Measurements from ENCODE around the gene ETNK2. TPM values are rescaled to one million over a fixed set of nuclear protein-coding genes. Genes with fewer than 3 reads are reported as not detected.
A peak's percentile ranks its signal among the peaks of the same experiment; 100 is the strongest.

The ETNK2 gene
- total RNA-seq, 1 experiment from 2014 or later = 9.4 TPM

DNA sequence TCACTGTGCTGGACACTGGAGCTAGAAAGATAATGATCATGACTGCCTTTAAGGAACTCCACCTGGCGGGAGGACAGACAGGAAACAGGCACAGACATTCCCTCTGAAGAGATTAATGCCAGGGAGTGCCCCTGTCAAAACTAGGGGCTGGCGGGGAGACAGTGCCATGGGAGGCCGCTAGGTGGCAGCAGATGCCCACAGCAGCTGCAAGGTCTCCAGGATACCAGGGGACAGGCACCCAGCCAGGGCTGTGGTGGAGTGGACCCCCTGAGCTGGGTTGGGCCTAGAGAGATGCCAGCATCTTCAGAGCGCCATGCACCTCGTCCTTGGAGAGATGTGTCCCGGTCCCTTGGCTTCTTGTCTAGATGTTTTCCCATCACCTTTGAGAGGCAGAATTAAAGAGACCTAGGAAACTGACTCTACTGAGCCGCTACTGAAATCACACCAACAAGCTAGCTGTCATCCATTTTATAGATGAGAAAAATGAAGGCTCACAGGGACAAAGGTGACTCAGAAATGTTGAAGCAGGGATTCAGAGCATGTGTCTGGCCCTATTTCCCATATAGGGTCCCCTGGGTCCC is 10.7 kb upstream of the ETNK2 start:
- Histone ChIP-seq H3K4me1 (no peaks in the 10 kb centered on the region), H3K27ac (no peak overlapping the region), H3K9me3 (replicated peaks) (no peaks in the 10 kb centered on the region; the same call in 1 of the 2 replicates), H3K36me3 (no peaks in the 10 kb centered on the region), H3K4me3 (no peak overlapping the region), H3K27me3 (no peaks in the 10 kb centered on the region; the same call in 1 of the 2 replicates)
- DNase-seq = peak; percentile 76 to 89

DNA sequence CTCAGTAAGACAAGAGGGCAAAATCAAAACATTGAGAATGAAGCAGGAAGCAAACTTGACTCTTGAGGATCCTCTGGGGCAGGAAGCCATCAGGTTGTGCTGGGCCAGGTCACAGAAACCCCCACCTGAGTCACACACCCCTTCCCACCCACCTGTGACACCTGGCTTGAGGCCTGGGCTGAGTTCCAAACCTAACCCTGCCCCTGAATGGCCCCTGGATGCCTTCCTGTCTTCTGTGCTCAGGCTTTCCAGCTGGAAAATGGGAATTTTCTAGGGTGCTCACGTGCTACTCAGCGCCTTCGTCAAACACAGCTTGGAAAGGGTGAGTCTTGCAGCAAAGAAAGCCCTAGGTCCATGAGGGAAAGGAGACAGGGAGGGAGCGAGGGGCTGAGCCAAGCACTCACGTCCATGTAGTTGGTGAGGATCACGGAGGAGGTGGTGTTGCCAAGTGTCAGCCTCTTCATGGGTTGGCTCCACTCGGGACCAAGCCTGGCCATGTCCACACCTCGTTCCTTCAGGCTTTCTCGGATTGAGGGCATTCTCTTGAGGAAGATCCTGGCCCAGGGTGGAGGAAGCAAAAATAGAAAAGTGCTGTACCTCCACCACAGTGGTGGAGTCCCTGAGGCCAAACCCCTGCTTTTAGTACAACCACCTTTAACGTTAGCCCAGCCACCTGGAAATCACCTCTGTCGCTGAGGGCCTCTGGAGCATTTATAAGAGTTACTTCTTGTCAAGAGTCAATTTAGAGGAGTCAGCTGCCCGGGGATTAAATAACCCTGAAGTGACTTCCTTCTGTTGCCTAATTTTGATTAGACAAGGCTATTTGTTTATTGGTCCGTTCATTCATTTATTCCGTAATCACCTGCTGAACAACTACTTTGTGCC is 10.0 kb upstream of the ETNK2 start:
- Histone ChIP-seq H3K4me1 (no peaks in the 10 kb centered on the region), H3K4me3 (no peak overlapping the region), H3K9me3 (replicated peaks) (no peaks in the 10 kb centered on the region), H3K36me3 (no peaks in the 10 kb centered on the region), H3K27ac (no peak overlapping the region), H3K27me3 (no peaks in the 10 kb centered on the region; the same call in 1 of the 2 replicates)
- no peak for DNase-seq

DNA sequence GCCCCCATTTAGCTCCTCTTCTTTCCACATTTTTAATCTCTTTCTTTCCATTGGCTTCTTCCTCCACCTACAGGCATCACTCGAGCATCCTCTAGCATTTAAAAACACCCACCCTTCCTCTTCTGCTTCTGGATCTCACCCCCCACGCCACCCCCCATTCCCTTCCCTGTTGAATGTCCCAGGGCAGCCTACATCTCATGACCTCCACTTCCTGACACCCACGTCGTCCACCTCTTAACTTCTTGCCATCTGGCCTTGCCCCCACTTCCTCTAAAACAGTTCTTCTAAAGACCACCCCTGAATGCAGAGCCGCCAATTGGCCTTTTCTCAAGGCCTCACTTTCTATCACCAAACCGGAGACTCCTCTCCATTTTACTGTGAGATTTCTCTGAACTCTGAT is 6.1 kb upstream of the ETNK2 start:
- H3K4me3 ChIP-seq = no peak overlapping the region
- H3K36me3 ChIP-seq = no peaks in the 10 kb centered on the region
- H3K27me3 ChIP-seq = no peaks in the 10 kb centered on the region; the same call in 1 of the 2 replicates
- H3K27ac ChIP-seq = no peak overlapping the region
- no peak for DNase-seq
- H3K4me1 ChIP-seq = no peaks in the 10 kb centered on the region
- no peaks in the 10 kb centered on the region for H3K9me3 ChIP-seq (replicated peaks)

DNA sequence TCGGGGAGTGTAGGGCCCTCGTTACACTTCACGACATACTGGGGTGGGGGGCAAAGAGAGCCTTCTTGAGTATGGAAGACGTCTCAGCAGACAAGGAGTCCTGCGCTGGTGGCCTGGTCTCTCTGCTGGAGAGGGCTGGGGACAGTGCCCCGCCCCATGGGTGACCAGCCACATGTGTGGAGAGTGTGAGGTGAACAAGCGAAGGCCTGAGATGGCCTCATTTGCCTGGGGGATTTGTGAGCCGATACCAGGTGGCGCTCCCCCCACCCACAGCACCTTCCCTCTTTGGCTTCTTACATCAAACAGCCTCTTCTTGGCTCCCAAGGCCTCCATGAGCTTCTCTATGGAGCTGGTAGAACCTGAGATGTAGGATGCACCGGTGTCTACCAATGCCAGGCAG is 4.0 kb upstream of the ETNK2 start:
- Histone ChIP-seq H3K27me3 (no peaks in the 10 kb centered on the region; the same call in 1 of the 2 replicates), H3K4me1 (no peaks in the 10 kb centered on the region; the same call in 1 of the 2 replicates), H3K4me3 (no peak overlapping the region), H3K36me3 (no peaks in the 10 kb centered on the region), H3K27ac (no peak overlapping the region), H3K9me3 (replicated peaks) (no peaks in the 10 kb centered on the region)
- DNase-seq = no peak

DNA sequence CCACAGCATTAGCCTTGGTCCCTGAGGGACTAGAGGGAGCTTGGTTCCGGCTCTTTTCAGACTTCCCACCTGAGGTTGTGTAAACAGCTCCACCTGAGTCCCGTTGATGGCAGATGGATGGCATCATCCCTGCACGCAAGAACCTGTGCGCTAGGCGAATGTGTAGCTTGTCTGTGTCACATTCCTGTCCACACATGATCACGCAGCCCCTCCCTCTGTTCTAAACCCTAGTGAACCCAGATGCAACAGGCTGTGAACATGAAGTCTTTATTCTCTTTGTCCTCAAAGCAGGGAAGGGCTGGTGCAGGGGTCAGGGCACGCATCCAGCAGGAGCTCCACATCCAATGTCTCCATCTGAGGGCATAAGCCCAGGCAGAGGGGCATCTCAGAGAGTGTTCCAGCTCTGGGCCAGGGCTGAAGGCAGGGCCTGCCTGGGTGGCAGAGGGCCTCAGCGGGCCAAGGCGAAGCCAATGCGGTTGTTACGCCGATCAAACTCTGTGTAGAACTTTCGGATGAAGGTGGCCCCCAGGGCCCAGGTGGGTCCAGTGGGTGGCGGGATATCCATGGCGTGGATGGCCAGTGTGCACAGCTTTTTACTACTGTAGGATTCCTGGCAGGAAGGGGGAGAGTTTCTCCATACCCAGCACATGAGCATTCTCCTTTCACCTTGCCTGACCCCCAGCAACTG is 2.9 kb upstream of the ETNK2 start:
- no peak overlapping the region for H3K4me3 ChIP-seq

DNA sequence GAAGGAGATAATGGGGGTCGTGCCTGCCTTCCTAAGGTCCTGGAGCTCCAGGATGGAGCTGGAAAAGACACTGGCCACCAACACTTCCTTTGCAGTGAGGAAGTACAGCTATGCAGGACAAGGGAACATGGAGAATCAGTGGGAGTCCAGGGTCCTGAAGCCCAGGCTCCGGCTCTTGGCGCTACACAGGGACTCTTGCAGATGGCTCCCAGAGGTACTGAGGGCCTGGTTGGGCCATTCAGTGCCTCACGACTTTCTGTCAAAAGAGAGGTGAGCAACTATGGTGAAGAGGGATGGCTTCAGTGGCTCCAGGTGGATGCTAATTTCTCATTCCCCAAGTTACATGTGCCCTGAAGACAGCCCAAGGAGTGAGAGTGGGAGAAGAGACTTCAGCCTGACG is 1.8 kb upstream of the ETNK2 start:
- Histone ChIP-seq H3K4me1 (no peaks in the 10 kb centered on the region; the same call in 1 of the 2 replicates), H3K4me3 (no peak overlapping the region), H3K36me3 (no peaks in the 10 kb centered on the region), H3K27me3 (no peaks in the 10 kb centered on the region), H3K9me3 (replicated peaks) (no peaks in the 10 kb centered on the region), H3K27ac (no peak overlapping the region)
- no peak for DNase-seq

More for the DNA sequence above, 2.9 kb upstream of the ETNK2 start:
- no peaks in the 10 kb centered on the region for H3K36me3 ChIP-seq
- DNase-seq = no peak
- no peaks in the 10 kb centered on the region for H3K9me3 ChIP-seq (replicated peaks)
- no peaks in the 10 kb centered on the region; the same call in 1 of the 2 replicates for H3K4me1 ChIP-seq
- H3K27ac ChIP-seq = no peak overlapping the region
- no peaks in the 10 kb centered on the region; the same call in 1 of the 2 replicates for H3K27me3 ChIP-seq

DNA sequence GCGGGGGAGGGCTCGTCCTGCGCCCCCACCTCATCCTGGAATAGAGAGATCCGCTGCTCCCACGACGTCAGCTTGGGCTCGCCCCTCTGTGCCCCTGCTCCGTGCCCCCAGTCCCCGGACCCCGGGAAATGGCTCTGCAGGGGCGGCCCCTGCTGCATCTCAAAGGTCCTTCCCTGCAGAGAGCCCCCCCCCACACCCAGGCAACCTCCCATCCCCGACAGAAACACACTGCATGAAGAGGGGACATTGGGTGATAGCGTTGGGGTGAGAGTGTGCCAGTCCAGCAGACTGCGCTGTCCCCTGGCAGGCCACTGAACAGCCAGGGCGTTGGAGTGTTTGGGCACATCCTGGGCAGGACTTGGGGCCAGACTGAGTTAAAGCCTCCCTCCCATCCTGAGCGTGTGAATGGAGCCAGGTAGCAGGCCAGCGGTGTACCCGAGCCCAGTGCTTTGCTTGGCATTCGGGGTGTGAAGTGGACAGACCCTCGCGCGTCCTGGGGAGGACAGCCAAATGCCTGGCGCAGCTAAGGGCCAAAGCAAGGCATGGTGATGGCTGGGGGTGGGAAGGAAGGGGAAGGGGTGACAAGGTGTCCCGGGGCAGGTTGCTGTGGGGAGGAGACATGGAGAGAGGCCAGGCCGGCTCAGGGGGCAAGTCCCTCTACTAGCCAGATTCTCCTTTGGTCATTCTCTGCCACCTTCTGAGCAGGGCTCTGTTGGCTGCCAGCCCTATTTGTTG is 633 bp upstream of the ETNK2 start:
- H3K9me3 ChIP-seq (replicated peaks) = no peaks in the 10 kb centered on the region
- no peaks in the 10 kb centered on the region for H3K27me3 ChIP-seq
- H3K4me3 ChIP-seq = peak overlapping the region; percentile 73
- no peaks in the 10 kb centered on the region for H3K36me3 ChIP-seq
- no peak for DNase-seq
- no peak overlapping the region for H3K27ac ChIP-seq
- no peaks in the 10 kb centered on the region; the same call in 1 of the 2 replicates for H3K4me1 ChIP-seq

DNA sequence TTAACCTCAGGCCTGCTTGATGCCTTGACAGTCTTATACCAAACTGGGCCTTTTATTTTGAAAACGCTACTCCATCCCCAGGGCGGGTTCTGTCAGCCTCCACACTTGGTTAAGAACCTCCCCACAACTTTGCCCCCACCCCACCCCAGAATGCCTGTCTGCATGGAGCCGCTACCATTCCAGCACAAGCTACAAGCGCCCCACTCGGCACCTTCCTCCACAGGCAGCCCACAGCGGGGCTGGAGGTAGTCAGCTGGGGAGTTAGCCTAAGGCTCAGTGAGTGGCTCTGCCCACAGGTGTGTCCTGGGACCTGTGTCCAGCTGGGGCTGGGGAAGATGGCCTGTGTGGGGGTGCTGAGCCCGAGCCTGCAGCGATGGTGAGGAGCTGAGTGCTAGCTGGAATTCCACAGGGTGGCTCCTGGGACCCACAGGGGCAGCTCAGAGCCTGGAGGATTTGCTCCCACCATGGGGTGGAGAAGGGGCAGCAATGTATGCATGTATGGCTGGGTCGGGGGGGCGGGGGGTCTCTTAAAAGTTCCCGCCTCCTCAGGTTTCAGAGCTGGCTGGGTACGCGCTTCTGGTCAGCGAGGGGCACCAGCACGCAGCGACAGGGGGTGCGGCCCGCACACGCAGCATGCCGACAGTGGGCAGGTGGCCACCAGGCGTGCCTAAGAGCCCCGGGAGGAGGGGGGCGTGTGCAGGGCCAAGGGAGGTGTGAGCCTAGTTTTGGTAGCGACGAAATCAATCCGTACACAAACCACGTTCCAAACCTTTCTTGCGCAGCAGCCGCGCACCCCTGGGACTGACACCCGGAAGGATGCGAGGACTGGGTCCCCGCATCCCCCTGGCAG is 917 bp downstream of the ETNK2 start:
- peak; percentile 35 to 44 for DNase-seq
- no peak overlapping the region for H3K27ac ChIP-seq

DNA sequence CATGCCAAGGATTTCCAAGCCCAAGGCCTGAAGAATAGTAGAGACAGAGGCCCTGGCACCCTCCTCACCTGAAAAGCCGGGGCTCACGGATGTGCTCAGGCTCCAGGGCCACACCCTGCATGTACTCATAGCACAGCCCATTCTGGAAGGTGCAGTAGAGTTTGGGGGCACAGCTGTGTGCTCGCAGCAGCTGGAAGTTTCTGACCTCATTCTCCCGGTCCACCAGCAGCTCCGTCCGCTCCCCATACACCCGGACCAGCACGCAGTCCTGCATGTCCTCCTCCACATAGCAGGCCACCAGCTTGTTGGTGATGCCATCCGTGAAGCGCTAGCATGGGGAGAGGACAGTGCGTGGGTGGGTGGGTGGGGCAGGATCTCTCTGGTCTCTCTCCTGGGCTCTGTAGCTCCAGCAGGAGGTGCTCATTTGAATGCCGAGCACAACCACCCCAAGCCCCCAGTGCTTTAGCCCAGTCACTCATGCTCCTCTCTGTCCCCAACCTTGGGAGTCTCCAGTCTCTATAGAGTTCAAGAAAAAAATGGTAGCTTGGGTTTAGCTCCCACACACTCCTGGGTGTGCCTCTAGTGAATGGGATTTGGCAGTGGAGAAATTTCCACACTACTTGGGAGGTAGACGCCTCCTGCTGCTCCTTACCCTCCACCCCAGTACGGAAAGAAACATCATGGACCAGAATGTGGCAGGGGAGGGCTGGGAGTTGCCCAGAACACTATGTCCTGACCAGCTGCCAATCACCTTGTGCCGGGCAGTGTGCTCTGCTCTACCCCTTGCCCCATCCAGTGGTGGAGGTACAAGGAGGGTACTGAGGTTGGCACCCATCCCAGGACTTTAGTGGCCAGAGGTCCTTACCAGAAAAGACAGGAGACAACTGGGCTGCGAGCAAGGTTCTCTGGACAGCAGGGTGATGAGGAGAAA is 1.9 kb downstream of the ETNK2 start:
- no peaks in the 10 kb centered on the region for H3K9me3 ChIP-seq (replicated peaks)
- H3K4me3 ChIP-seq = no peak overlapping the region
- no peak overlapping the region for H3K27ac ChIP-seq
- H3K36me3 ChIP-seq = no peaks in the 10 kb centered on the region
- H3K27me3 ChIP-seq = no peaks in the 10 kb centered on the region
- no peaks in the 10 kb centered on the region; the same call in 1 of the 2 replicates for H3K4me1 ChIP-seq
- DNase-seq = no peak

More for the DNA sequence above, 917 bp downstream of the ETNK2 start:
- Histone ChIP-seq H3K4me1 (no peaks in the 10 kb centered on the region; the same call in 1 of the 2 replicates), H3K4me3 (peak overlapping the region; percentile 73), H3K27me3 (no peaks in the 10 kb centered on the region), H3K9me3 (replicated peaks) (no peaks in the 10 kb centered on the region), H3K36me3 (no peaks in the 10 kb centered on the region)

DNA sequence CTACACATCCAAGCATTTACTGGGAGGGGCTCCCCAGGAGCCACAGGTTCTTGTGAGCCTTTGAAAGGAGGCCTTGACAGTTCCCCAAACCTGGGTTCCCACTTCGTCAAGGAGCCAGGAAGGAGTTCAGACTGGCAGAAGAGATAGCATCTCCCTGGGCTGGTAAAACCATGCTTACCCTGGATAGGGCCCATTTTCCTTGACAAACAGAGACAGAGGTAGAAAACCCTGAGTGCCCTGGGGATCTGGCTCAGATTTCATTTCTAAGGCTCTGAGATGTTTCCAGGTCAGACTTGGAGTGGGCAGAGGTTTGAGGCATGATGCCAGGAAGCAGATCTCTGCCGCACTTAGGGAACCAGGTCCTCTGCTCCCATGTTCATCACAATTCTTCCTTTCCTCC is 2.7 kb downstream of the ETNK2 start:
- Histone ChIP-seq H3K9me3 (replicated peaks) (no peaks in the 10 kb centered on the region), H3K4me1 (no peaks in the 10 kb centered on the region; the same call in 1 of the 2 replicates), H3K27ac (no peak overlapping the region), H3K27me3 (no peaks in the 10 kb centered on the region), H3K4me3 (no peak overlapping the region), H3K36me3 (no peaks in the 10 kb centered on the region)
- DNase-seq = no peak

DNA sequence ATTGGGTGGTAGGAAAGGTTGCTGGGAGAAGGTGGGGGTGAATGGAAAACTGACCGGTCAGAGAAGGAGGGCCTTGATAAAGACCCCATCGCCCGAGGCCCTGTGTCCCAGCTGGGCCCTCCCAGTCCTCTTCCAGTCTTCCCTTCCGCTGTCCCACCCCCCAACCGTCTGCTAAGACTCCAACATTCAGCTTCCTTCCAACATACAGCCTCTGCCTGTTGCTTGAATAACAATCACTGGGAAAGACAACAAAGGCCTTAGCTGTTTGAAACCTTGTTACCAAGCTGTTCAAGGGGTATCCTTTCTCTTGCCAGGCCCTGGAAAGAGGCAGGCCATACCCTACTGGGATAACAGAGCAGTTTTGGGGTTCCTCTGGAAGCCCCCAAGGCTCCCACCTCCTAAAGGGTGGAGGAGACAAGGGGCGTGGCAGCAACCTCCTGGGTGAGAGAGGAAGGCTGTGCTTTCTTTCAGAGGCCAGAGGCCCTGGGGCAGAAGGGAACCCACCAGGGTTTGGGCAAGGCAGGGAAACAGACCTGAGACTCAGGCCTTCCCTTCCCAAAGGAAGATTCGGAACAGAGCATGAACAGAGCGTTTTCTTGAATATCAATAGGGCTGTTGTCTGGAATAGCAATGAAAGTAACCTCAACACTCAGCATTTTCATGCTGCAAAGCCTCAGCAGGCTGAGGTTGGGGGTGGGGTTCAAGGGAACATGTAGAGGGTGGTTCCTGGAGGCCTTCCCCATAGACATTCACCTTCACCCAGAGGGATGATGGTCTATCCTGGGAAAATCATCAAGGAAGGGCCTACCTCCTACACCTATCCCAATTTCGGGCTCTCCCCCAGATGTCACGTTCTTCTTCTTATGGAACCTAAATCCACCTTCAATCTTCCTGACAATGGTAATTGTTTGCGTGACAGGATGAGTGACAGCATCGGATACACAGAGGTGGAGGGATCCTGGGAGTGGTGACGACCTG is 4.1 kb downstream of the ETNK2 start:
- no peaks in the 10 kb centered on the region for H3K9me3 ChIP-seq (replicated peaks)
- H3K4me3 ChIP-seq = no peak overlapping the region
- H3K27ac ChIP-seq = no peak overlapping the region
- H3K36me3 ChIP-seq = no peaks in the 10 kb centered on the region
- H3K27me3 ChIP-seq = no peaks in the 10 kb centered on the region
- H3K4me1 ChIP-seq = no peaks in the 10 kb centered on the region; the same call in 1 of the 2 replicates
- no peak for DNase-seq

DNA sequence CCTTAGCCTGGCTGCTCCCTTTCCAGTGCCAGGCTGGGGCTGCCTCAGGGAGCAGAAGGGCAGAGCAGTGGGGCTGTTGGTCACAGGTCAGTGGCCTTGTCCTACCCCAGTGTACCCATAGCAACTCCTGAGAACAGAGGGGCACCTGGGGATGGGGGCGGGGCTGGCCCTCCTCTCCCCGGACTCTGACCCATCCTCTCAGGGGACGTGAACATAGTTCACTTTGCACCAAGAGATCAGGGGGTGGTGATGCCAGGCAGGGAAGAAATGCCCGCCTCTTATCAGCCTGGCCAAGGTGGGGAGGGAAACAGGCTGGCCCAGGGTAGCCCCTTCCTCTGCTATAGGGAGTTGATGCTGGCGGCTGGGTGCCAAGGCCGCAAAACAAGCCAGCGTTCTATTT is 4.9 kb downstream of the ETNK2 start:
- Histone ChIP-seq H3K9me3 (replicated peaks) (no peaks in the 10 kb centered on the region), H3K4me3 (no peak overlapping the region), H3K4me1 (no peaks in the 10 kb centered on the region), H3K27ac (no peak overlapping the region), H3K36me3 (no peaks in the 10 kb centered on the region), H3K27me3 (no peaks in the 10 kb centered on the region)
- DNase-seq = no peak

All from SJCRH30 (cell line).